GM23248 (cell line): ENCODE results near the gene INO80. TPM values are rescaled to one million over a fixed set of nuclear protein-coding genes. Genes with fewer than 3 reads are reported as not detected.

Source experiments
- DNase-seq: peaks from one replicate; pipeline ENCODE4 v3.0.0-alpha.2; 2015
- H2AFZ ChIP-seq: fragments of 200-600 bp; sonication (generic); 2 replicates; pipeline ENCODE4 v1.6.1; 2016; ENCODE audit warnings: antibody characterized with exemption
- H3F3A ChIP-seq: fragments of 200-600 bp; sonication (generic); 2 replicates; pipeline ENCODE4 v1.6.1; 2016; ENCODE audit warnings: mild to moderate bottlenecking, antibody characterized with exemption, mixed run types; ENCODE audit not compliant: insufficient read depth
- H3K27ac ChIP-seq: fragments of 200-600 bp; sonication (generic); 2 replicates; pipeline ENCODE4 v1.5.1; 2016; ENCODE audit warnings: mild to moderate bottlenecking
- H3K27me3 ChIP-seq: fragments of 200-600 bp; sonication (generic); replicated peaks from 2 replicates; pipeline ENCODE4 v1.6.1; 2016; ENCODE audit warnings: mild to moderate bottlenecking; ENCODE audit not compliant: insufficient read depth
- H3K36me3 ChIP-seq: fragments of 200-600 bp; sonication (generic); 2 replicates; pipeline ENCODE4 v1.6.1; 2016; ENCODE audit warnings: low read depth, mild to moderate bottlenecking
- H3K4me1 ChIP-seq: fragments of 200-600 bp; sonication (generic); 2 replicates; pipeline ENCODE4 v1.6.1; 2016; ENCODE audit warnings: mild to moderate bottlenecking; ENCODE audit not compliant: insufficient read depth
- H3K4me2 ChIP-seq: fragments of 200-600 bp; sonication (generic); one replicate; pipeline ENCODE4 v1.6.1; 2016; ENCODE audit warnings: mild to moderate bottlenecking; ENCODE audit not compliant: unreplicated experiment
- H3K4me3 ChIP-seq: fragments of 200-600 bp; sonication (generic); 2 replicates; pipeline ENCODE4 v1.5.1; 2016; ENCODE audit warnings: mild to moderate bottlenecking
- H3K79me2 ChIP-seq: fragments of 200-600 bp; sonication (generic); 2 replicates; pipeline ENCODE4 v1.6.1; 2016; ENCODE audit warnings: mild to moderate bottlenecking; ENCODE audit not compliant: insufficient read depth
- H3K9ac ChIP-seq: fragments of 200-600 bp; sonication (generic); 2 replicates; pipeline ENCODE4 v1.6.1; 2016; ENCODE audit warnings: mild to moderate bottlenecking
- H3K9me2 ChIP-seq: fragments of 200-600 bp; sonication (generic); 2 replicates; pipeline ENCODE4 v1.6.1; 2016; ENCODE audit warnings: mixed run types, mild to moderate bottlenecking, moderate library complexity; ENCODE audit not compliant: insufficient read depth
- H3K9me3 ChIP-seq: fragments of 200-600 bp; sonication (generic); one replicate; pipeline ENCODE4 v1.6.1; 2017; ENCODE audit warnings: low read depth
- H4K20me1 ChIP-seq: fragments of 200-600 bp; sonication (generic); 2 replicates; pipeline ENCODE4 v1.6.0; 2016; ENCODE audit not compliant: insufficient read depth
- EZH2 ChIP-seq: fragments of 200-600 bp; sonication (generic); IDR thresholded peaks from 2 replicates; pipeline ENCODE4 v1.6.1; 2018; ENCODE audit warnings: antibody characterized with exemption, mild to moderate bottlenecking; ENCODE audit not compliant: insufficient read depth, poor library complexity, severe bottlenecking
- EZH2phosphoT487 ChIP-seq: fragments of 200-600 bp; sonication (generic); IDR thresholded peaks from 2 replicates; pipeline ENCODE4 v1.6.1; 2018; ENCODE audit warnings: antibody characterized with exemption, moderate library complexity, mild to moderate bottlenecking, low read depth; ENCODE audit not compliant: insufficient read depth
- WGBS, 2 experiments: methylation state at CpG; one replicate each; pipeline ENCODE4 v1.1.6; 2015 to 2017; ENCODE audit warnings: low lambda C conversion rate in 2 of 2, low coverage in 1 of 2; ENCODE audit errors: missing lambda C conversion rate in 2 of 2; 5-methylcytosine and 5-hydroxymethylcytosine counted together
- in situ Hi-C: fragments of 300-500 bp; cut with MboI; formaldehyde crosslinking; loops from 2 replicates; pipeline ENCODE4 v1.15.0; 2020
- polyA plus RNA-seq: library from polyadenylated mRNA; unstranded; fragments of >200 nt; fragmentation: Nextera tagmentation; extraction: Ambion mirVana; gene quantifications from 2 replicates; pipeline ENCODE4 v1.2.1, GENCODE V29; 2016
- total RNA-seq: library from RNA; depleted of rRNA; stranded (reverse); fragments of >200 nt; shearing (Covaris generic); gene quantifications from 2 replicates; pipeline ENCODE4 v1.2.3, GENCODE V29; 2014

INO80 gene
- total and polyA plus RNA-seq, 2 experiments from 2014 or later = 5.3 to 25.9 TPM

DNA sequence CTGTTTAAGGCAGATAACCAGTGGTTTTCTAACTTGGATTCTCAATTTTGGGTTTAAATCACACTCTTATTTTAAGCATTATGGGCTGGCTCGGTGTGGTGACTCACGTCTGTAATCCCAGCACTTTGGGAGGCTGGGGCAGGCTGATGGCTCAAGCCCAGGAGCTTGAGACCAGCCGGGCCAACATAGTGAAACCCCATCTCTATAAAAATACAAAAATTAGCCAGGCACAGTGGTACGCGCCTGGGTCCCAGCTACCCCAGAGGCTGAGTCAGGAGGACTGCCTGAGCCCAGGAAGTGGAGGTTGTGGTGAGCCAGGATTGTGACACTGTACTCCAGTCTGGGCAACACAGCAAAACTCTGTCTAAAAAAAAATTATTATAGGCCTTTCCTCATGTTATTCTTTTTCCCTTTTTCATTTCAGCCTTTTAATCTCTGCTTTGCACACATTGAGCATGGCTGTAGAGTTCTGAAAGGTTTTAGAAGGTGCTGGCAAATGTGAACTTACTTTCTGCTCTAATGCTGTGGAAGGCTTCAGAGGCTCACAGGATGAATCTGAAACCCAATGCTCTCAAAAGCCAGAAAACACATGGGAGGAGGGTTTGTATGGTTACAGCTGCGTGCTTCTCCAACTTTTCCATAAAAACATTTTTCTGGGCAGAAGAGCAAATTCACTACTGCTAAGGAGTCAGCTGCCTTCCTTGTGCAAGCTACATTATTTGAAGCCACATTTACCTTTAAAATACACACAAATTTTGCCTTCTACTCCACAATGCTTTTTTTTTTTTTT, 130.3 kb downstream of the INO80 start:
- H3K4me1 ChIP-seq = peaks cover 46% of the 10 kb centered on the region
- no peaks in the 10 kb centered on the region for H4K20me1 ChIP-seq
- no peak overlapping the region for H3K4me3 ChIP-seq
- peak; percentile 68 for DNase-seq
- in situ Hi-C loops = no loop called here
- TF ChIP-seq EZH2 (no peak), EZH2phosphoT487 (no peak)
- H3K4me2 ChIP-seq = peak overlapping the region; percentile 52
- H3K36me3 ChIP-seq = peaks cover 47% of the 10 kb centered on the region; the same call in 1 of the 2 replicates
- no peak overlapping the region for H2AFZ ChIP-seq
- H3K79me2 ChIP-seq = no peaks in the 10 kb centered on the region
- peak overlapping the region; percentile 93 for H3K27ac ChIP-seq
- H3K9me2 ChIP-seq = no peaks in the 10 kb centered on the region
- H3K9me3 ChIP-seq = no peaks in the 10 kb centered on the region
- 40 to 41% methylated on average over 6 of the region's 6 CpGs for WGBS, 2 experiments
- no peaks in the 10 kb centered on the region for H3K27me3 ChIP-seq
- peaks cover 54% of the 10 kb centered on the region for H3F3A ChIP-seq
- H3K9ac ChIP-seq = peak overlapping the region; percentile 55

DNA sequence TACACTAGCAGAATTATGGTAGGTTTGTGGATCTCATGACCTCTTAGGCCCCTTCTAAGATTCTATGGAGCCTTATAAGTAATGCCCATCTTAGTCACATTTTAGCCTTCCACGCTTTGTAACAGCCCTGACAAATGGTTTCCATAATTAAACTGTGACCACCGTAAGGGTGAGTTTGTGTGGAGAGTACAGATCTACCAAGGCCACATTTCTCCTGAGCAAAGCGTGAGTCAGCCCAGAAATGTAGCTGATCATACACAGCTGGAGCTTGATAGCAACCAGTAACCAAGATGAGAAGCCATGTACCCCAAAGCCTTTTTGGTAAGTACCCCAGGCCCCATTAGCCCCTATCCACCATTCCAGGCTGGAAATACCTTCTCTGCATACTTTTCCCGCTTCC, 131.1 kb downstream of the INO80 start:
- Histone ChIP-seq H3K4me1 (peaks cover 46% of the 10 kb centered on the region), H3K4me2 (peak overlapping the region; percentile 52), H3K79me2 (no peaks in the 10 kb centered on the region), H3K9me3 (no peaks in the 10 kb centered on the region), H4K20me1 (no peaks in the 10 kb centered on the region), H3K27me3 (no peaks in the 10 kb centered on the region), H3K27ac (peak overlapping the region; percentile 93), H3K9ac (peak overlapping the region; percentile 57), H3K4me3 (no peak overlapping the region), H2AFZ (no peak overlapping the region), H3F3A (peaks cover 54% of the 10 kb centered on the region), H3K9me2 (no peaks in the 10 kb centered on the region), H3K36me3 (peaks cover 43% of the 10 kb centered on the region; the same call in 1 of the 2 replicates)
- in situ Hi-C loops = no loop called here
- no peak for TF ChIP-seq EZH2phosphoT487
- TF ChIP-seq EZH2 = no peak
- peak; percentile 95 for DNase-seq
- whole genome bisulfite sequencing, 2 experiments = 27 to 31% methylated on average over 4 of the region's 4 CpGs

- no peak for DNase-seq
- H3K79me2 ChIP-seq = no peaks in the 10 kb centered on the region
- H3K27ac ChIP-seq = peak overlapping the region; percentile 93
- H2AFZ ChIP-seq = no peak overlapping the region
- no peak overlapping the region for H3K4me3 ChIP-seq
- H3F3A ChIP-seq = peaks cover 54% of the 10 kb centered on the region
- peak overlapping the region; percentile 20 for H3K4me2 ChIP-seq
- no peaks in the 10 kb centered on the region for H3K9me3 ChIP-seq
- 97% methylated on average over 5 of the region's 5 CpGs for WGBS, 2 experiments
- peak overlapping the region; percentile 57 for H3K9ac ChIP-seq
- TF ChIP-seq EZH2phosphoT487 (no peak), EZH2 (no peak)
- H4K20me1 ChIP-seq = no peaks in the 10 kb centered on the region
- no peaks in the 10 kb centered on the region for H3K9me2 ChIP-seq
- in situ Hi-C loops = no loop called here
- peaks cover 46% of the 10 kb centered on the region for H3K4me1 ChIP-seq
- peaks cover 39% of the 10 kb centered on the region; the same call in 1 of the 2 replicates for H3K36me3 ChIP-seq
- no peaks in the 10 kb centered on the region for H3K27me3 ChIP-seq
Observed at GRCh38 chr15:40984406-40984805, 131.7 kb downstream of the INO80 start.

DNA sequence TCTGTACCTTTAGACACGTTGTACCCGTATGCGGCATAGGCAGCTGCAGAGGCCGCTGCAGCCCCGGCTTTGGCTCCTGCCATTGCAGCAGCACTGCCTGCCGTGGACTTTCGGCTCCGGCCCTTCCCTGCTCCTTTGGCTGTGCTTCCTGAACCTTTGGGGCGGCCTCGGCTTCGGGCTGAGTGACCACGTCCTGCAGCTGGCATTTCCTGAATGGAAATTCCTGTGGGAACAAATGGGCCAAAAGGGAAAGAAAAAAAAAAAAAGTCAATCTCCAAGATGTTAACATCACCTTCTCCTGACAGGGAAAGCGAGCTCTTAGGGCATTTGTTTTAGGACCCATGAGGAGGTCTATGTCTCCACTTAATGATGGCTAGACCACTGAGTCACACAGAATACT, 133.2 kb downstream of the INO80 start:
- Histone ChIP-seq H3K4me3 (no peak overlapping the region), H3K9ac (peak overlapping the region; percentile 19; the same call in 1 of the 2 replicates), H3K27me3 (no peaks in the 10 kb centered on the region), H3K4me1 (peaks cover 46% of the 10 kb centered on the region), H3K9me3 (no peaks in the 10 kb centered on the region), H3K9me2 (no peaks in the 10 kb centered on the region), H3K79me2 (no peaks in the 10 kb centered on the region), H3K36me3 (peaks cover 49% of the 10 kb centered on the region; the same call in 1 of the 2 replicates), H3F3A (peaks cover 52% of the 10 kb centered on the region), H4K20me1 (no peaks in the 10 kb centered on the region), H3K4me2 (peak overlapping the region; percentile 49), H3K27ac (peak overlapping the region; percentile 93), H2AFZ (no peak overlapping the region)
- in situ Hi-C loops = no loop called here
- WGBS, 2 experiments = 36 to 48% methylated on average over 13 of the region's 13 CpGs
- TF ChIP-seq EZH2phosphoT487 = no peak
- TF ChIP-seq EZH2 = no peak
- DNase-seq = peak; percentile 84
